ENCODE data around the gene DDT.
"Not testable (repeated sequence)": the region's sequence is repeated elsewhere in the genome, so short reads cannot be mapped to it uniquely, and the experiment has no call there.

The DDT gene

DNA sequence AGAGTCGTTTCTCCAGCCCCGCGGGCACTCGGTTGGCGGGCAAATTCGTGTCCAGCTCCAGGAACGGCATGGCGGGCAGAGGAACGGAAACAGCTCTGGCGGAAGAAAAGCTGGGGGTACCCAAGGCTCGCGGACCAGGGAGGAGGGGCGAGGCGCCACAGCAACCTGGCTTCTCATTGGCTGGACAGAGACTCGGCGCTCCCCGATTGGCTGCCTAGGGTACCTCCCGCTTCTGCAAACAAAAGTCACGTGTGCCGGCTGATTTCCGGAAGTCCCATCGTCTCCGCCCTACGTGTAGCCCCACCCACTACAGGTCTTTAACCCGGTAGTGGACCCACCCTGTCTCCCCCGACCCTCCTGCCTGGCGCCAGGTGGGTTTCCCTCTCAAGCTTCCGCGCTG lies at the start of gene DDT:
Gene DDT, minus strand, starts transcription at position 97 of the 400 bp plus-strand sequence. Its CDS starts 27 bp downstream, at position 70.
- not testable (repeated sequence) for DNase-seq

DNA sequence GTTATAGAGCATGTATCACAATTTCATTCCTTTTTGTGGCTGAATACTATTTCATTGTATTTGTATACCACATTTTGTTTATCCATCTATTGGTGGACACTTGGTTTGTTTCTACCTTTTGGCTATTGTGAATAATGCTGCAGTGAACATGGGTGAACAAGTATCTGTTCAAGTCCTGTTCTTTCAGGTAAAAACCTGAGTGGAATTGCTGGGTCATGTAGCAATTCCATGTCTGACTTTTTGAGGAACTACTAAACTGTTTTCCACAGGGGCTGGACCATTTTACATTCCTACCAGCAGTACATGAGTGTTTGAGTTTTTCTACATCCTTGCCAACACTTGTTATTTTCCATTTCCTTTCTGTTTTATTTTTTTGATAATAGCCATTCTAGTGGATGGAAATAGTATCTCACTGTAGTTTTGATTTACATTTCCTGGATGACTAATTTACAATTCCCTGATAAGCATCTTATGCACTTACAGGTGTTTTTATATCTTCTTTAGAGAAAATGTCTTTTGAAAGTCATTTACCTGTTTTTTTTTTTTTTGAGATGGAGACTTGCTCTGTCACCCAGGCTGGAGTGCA lies 49.1 kb upstream of the DDT start:
- no peak for DNase-seq

DNA sequence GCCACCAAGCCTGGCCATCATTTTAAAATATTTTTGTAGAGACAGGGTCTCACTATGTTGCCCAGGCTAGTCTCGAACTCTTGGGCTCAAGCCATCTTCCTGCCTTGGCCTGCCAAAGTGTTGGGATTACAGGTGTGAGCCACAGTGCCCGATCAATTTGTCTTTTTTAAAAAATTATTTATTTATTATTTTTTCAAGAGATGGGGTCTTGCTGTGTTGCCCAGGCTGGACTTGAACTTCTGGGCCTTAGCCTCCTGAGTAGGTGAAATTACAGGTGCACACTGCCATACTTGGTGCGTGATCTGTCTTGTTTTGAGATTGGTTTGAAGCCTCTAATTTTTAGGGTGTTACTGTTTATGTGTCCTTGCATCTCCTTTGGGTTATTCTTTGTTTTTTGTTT lies 47.1 kb upstream of the DDT start:
- DNase-seq: no peak

DNA sequence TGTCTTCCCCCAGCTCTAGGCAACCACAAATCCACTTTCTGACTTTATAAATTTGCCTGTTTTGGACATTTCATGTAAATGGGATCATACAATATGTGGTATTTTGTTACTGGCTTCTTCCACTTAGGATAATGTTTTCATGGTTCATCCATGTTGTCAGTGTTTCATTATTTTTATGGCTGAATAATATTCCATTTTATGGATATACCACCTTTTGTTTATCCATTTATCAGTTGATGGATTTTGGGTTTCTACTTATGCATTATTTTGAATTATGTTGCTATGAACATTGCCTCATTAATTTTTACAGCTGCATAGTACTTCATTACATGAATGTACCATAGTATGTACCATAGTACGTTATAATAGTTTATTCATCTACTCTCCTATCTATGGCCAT lies 41.9 kb upstream of the DDT start:
- no peak for DNase-seq

DNA sequence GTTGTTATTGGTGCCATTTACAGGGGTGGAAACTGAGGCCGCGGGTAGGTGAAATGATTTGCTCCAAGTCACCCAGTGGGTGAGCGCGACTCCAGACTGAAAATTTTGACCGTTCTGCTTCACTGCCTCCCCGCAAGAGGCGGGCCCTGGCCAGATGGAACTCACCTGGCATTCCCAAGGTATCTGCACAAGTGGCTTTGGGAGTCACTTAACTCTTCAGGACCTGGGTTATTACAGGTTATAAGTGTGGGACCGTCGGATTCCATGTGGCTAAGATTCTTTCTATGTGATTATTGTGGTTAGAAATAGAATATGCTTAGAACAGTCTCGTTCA lies 37.5 kb upstream of the DDT start:
- no peak for DNase-seq

DNA sequence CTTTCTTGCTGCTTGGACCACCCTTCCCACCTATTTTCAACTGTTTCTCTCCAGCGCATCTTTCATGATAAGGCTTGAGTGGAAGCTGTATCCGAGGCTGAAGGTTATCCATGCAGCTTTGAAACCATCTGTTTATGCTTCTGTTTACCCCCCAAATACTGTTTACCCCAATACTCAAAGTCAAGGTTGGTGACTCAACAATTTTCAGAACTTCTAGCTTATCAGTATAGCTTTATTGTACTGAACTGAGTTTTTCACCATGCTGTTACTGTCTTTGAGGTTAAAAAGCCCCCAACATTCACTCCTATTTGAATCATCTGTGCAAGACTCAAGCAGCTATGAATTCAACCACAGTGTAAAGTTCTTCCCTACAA lies 35.8 kb upstream of the DDT start:
- DNase-seq: no peak

DNA sequence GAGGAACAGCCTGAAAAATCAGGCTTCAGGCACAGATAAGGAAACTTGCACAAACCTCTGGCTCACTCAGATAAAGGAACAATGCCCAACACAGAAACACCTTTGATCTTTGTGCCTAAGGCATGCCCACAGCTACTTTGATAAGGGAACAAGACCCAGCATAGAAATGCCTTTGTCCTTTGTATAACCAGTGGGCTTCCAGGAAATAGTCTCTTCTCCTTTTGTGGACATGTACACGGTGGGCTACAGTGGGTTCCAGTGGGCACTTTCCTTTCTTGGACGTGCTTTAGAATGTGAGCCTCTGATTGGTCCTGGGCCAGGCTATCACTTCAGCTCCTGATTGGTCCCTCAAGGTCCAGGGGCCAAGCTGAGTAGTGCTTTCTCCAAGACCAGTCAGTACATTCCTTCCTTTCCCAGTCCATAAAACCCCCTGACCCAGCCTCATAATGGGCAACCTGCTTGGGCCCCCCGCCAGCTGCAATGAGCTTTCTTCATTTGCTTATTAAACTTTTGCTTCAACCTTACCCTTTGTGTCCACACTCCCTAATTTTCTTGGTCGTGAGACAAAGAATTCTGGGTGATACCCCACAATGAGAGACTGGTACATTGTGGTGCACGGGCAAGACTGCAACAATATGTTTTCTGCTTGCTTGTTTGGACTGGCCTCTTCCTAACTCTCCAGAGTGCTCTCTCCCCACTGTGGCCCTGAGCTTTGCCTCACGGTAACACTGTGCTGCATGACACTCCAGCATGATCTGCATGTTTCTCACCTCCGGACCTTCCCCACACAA lies 35.2 kb upstream of the DDT start:
- no peak for DNase-seq

DNA sequence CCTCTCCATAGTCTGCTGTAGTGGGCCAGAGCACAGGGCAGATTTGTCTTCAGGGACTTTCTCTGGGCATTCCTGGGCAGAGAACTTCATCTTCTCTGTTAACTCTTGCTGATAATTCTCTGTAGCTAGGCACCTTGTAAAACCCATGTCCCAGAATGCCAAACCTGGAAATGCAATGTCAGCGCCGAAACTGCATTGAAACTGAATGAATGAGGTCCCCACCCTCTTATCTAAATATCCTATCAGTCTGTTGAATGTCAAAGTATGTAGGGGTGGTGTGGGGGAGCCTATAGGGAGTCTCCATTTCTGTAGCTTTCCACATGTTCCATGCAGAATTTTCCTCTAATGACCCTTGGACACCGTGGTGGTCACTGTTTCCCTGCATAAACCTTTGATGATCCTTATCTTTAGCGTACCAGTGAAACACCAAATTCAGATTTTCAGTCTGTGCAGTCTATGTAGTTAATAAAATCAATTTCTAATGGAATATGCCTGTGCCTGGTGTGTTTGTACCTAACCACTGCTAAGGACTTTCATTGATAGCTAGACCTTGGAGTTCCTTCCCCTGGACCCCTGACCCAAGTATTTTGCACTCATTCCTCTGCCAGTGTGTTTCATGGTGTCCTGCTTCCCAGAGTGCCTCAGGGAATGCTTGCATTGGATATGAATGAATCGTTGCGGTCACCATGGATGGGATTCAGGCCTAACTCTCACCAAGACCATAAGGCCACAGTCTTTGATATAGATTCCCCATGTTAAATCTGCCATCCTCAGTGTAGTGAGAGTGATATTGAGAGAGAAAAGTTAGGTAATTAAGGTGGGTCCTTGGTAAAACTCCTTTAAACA lies 34.4 kb upstream of the DDT start:
- no peak for DNase-seq

DNA sequence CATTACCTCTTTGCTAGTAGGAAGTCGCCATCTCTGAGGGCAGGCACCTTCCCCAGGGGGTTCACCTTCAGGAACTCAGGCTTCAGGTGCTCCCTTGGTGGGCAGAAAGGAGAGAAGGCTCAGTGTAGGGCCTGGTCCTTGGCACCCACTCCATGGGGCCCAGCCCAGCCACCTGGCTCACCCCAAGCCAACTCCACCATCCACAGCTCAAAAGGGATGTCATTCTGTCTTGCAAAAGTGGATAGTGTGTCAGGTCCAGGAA lies 33.7 kb upstream of the DDT start:
- no peak for DNase-seq

DNA sequence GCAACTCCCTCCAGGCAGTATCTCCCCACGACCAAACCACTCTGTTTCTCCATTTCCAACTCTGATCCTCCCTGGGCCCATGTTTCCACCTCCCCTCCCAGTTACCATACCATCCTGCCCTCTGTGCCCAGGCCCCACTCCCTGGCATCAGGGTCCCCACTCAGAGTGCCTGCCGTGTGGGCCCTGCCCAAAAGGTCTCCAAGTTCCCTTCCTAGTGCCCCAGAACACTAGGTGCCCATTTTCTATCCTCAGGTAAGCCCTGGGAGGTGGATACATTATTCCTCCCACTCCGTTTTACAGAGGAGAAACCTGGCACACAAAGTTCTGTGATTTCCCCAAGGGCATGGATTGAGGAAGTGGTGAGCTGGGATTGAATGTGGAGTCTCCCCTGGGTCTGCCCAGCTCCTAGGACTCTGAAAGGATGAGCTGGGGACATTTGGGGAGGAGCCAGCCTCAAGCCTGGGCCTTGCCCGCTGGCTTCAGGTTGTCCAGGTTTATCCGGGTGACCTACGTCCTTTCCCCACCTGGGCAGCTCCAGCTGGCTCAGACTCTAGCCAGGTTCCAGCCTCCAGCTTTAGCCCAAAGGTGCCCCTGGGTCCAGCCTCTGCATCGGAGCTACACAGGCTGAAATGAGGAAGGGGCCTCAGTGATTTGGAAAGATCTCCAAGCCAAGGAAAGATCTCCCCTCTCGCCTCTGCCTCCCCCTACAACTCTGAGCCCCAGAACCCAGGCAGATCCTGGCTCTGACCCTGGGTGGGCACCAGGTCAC lies 33.2 kb upstream of the DDT start:
- DNase-seq: no peak

DNA sequence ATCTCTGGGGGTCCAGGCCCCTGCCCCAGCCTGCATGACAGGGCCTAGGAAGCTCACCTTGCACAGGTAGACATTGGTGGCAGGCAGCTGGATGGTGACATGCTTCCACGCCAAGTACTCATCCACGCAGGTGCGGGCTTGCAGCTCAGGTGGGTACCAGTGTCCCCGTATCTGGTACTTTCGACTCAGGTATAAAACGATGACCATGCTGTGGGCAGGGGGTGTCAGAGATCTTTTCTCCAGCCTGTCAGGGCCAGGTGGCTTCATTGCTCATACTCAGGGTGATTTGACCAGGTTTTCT lies 32.6 kb upstream of the DDT start:
- no peak for DNase-seq

DNA sequence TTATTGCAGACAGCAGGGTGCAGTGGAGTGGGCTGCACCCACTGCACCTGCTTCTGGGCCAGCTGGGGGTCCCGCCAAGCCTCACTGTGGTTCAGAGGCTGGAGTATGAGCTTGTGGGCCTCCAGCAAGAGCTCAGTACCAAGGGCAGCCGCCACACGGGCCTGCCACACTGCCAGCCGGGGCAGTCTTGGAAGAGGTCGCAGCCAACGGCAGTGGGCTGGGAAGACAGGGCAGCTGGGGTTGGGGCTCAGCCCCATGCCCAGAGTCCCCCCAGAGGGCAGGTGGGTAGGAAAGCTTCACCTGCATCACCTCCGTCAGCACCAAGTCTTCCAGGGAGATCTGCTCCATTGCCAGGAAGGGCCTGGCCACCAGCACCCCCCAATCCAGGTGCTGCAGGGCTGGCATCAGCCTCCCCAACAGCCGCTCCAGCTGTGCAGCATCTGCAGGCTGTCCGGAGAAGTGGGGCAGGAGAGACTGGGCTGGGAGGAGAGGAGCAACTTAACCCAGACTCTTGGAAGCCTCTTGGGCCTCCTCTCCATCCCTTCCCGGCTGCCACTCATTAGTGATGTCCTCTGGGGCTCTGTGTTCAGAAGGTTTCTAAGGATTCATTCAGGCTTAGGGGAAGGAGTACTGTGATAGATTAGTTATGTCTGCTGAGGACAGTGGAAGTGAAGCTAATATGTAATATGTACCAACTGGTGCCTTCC lies 32.1 kb upstream of the DDT start:
- no peak for DNase-seq

DNA sequence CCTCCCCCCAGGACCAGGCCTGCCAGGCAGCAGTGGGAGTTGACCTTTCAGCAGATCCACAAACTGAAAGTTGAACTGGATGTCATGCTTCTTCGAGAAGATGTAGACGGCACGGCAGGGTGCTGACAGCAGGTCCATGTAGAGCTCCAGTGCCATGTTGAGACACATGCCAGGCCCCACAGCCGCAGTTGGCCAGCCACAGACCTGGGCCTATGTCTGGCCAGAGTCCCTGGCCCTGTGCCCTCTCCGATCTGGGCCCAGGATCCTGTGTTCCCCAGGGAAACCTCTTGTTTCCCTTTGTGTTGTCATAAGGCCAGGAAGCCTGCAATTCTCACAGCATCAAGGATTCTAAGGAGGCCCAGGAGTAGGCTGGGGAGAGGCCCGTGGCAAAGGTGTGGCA lies 31.0 kb upstream of the DDT start, which contains the start of gene GSTT4:
Gene GSTT4, minus strand, starts transcription at position 253 of the 400 bp plus-strand sequence. Its CDS starts 97 bp downstream, at position 156.
- peak in 8 of 51 donors; percentile 6 to 42 (median 17) for DNase-seq

DNA sequence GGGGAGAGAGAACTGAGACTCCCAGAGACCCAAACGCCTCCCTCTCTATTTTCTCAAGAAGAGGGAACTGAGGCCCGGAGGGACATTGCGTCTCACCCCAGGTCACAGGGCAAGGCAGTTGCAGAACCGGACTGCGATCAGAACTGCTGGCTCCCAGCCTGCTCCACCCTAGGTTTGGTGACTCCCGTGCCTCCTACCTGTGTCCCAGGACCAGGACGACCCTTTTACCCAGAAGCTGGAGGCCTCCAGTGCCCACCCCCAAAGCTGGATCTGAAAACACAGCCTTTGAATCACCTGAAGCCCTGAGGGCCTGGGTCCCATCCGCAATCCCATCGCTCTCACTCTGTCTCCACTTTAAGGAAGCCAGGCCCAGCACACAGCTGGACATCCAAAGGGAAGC lies 29.6 kb upstream of the DDT start:
- DNase-seq: no peak

DNA sequence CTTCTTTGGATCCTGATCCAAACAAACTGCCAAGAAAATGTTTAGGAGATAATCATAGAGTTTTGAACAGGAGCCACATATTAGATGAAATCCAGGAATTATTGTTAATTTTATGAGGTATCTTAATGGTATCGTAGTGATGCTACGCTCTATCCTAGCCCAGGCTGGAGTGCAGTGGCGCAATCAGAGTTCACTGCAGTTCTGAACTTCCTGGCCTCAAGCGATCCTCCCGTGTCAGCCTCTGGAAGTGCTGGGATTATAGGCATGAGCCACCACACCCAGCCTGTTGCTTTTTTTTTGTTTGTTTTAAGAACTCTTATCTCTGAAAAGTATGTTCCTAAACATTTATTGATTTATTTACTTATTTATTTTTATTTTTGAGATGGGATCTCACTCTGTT lies 28.6 kb upstream of the DDT start:
- no peak for DNase-seq

DNA sequence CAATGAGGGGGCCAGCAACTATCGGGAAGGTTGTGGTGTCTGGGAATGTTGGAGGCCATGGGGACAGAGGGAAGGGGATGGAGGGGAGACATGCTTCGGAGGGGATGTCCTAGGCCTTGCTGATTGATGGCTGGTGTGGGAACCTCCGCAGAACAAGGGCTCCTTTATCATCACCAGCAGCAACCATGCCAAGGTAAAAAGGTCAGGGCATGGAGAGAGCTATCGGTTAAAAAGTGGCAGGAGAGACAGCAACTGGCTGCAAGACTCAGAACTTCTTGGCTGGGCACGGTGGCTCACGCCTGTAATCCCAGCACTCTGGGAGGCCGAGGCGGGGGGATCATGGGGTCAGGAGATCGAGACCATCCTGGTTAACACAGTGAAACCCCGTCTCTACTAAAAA lies 28.0 kb upstream of the DDT start:
- no peak for DNase-seq

DNA sequence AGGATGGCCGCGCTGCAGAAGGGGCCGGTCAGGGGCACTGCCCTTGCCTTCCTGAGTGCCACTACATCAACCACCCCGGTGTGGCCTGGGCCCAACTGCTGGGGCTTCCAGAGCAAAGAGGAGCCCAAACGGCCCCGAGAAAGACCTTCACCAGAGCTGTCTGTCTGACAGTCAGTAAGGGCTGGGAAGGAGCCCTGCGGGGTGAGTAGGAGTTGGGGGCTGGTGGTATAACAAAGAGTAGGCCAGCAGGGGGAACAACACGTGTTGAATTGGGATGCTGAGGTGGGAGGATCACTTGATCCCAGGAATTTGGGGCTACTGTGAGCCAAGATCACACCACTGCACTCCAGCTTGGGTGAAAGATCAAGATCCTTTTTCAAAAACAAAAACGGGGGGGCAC lies 27.1 kb upstream of the DDT start:
- no peak for DNase-seq

DNA sequence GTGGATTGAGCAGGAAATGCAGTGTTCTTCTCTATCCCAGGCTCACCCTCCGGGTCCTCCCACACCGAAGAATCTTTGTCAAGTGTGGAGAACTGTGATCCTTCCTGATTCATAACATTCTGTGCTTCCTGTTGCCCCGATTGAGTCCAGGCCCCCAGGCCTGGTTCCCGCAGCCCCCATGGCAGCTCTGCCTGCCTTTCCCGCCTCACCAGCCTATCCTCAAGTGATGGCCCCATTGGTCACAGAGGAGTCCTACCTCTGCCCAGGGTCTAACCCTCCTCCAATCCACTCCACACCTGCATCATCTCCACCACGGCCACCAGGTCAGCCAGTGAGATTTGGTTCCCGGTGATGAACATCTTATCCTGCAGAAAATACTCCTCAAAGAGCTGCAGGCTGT lies 25.5 kb upstream of the DDT start:
- DNase-seq: not testable (repeated sequence)

DNA sequence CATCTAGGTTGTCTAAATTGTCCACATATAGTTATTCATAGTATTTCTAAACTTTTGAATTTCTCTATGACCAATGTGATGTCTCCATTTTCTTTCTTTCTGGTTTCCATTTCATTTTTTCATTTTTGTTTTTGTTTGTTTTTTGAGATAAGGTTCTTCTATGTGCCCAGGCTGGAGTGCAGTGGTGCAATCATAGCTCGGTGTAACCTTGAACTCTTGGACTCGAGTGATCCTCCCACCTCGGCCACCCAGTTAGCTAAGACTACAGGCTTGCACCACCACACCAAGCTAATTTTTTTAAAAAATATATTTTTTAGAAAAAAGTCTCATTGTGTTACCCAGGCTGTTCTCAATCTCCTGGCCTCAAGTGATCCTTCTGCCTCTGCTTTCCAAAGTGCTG lies 22.9 kb upstream of the DDT start:
- no peak for DNase-seq

DNA sequence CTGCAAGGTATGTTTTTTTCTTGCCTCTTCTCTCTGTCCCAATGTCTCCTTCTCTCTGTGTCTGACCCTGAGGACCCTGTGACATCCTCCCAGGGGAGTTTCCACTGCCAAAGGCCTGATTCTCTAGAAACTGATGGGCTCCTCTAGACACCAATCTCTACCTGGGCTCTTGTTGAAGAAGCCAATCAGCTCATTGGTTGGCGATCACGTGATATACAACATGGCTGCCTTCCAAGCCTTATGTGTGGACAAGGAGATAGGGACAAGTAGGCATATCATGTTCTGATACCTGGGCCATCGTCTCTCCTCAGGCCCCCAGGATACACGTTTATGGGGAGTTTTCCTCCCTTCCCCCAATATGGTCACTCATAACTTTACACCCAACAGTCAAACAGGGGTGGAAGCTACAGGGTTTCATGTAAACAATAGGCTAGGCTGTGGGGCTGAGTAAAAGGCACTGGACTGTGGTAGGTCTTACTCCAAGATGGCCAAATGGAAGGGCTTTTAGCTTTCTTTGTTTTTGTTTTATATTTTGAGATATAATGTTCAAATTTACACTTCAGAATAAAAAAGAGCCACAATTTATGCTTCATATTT lies 19.4 kb upstream of the DDT start:
- not testable (repeated sequence) for DNase-seq

DNA sequence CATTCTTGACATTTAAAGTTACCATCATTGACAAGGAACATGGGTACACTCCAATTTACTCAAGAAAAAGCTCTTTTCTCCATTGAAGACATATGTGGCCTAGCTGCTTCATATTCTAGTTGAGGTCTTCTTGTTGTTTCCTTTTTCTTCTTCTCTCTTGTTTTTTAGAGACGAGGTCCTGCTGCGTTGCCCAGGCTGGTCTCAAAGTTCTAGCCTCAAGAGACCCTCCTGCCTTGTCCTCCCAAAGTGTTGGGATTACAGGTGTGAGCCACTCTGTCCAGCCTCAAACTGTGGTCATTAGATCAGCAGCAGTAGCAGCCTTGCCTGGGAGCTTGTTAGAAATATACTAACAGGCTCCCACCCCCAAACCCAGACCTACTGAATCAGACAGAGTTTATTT lies 18.8 kb upstream of the DDT start:
- not testable (repeated sequence) for DNase-seq
